K562 (cell line): ENCODE results near the gene PIGQ. TPM values are rescaled to one million over a fixed set of nuclear protein-coding genes. Genes with fewer than 3 reads are reported as not detected.
A peak's percentile ranks its signal among the peaks of the same experiment; 100 is the strongest.

Source experiments
- ATAC-seq: fragments of 200-7000 bp; cut with Tn5 transposase; 3 replicates; pipeline ENCODE4 v1.9.1; 2020; ENCODE audit warnings: moderate library complexity
- BruUV-seq: library from RNA; stranded (reverse); fragments of 400-500 nt; replicated peaks from 2 replicates; lab custom pipeline; 2021; lab: Mats Ljungman, UMichigan
- CTCF ChIA-PET: fragments of 300-600 bp; formaldehyde crosslinking; extraction: SDS; loops from one replicate; lab custom pipeline; 2021; ENCODE audit warnings: low intra/inter-chr PET ratio; lab: Yijun Ruan, JAX
- POLR2A ChIA-PET: fragments of 300-600, 350-650 bp; sonication (Branson Sonifier 250); formaldehyde crosslinking; extraction: SDS; loops from one replicate; lab custom pipeline; 2021; ENCODE audit warnings: antibody characterized with exemption, inconsistent platforms; lab: Yijun Ruan, JAX
- DNase-seq, 4 experiments: peaks; one replicate each; pipeline versions ENCODE4 v3.0.0 to v3.0.0-alpha.2; 2011 to 2018; ENCODE audit warnings: low spot score in 3 of 4, mixed read lengths in 3 of 4; ENCODE audit errors: extremely low read depth in 1 of 4
- FAIRE-seq: peaks from 2 replicates; lab custom pipeline; 2011; peaks lifted over from hg19 to GRCh38; lab: Jason Lieb, UNC
- H2AFZ ChIP-seq: 2 replicates; pipeline ENCODE4 v1.6.0; 2011; ENCODE audit warnings: low read depth, low read length, control low read depth, inconsistent platforms
- H3K27ac ChIP-seq: fragments of 200-600 bp; 3 replicates; pipeline ENCODE4 v1.8.0; 2011; ENCODE audit warnings: low read depth, mild to moderate bottlenecking, control low read depth, inconsistent platforms, low read length, moderate library complexity, mixed read lengths; ENCODE audit errors: extremely low read depth
- H3K27me3 ChIP-seq, 2 experiments: fragments of 300-600 bp in 1 of 2; 2 replicates in 1 of 2; 3 replicates in 1 of 2; pipeline versions ENCODE4 v1.6.0 to v1.8.0; 2011; ENCODE audit warnings: inconsistent platforms in 2 of 2, low read length in 2 of 2, mild to moderate bottlenecking in 1 of 2, mixed read lengths in 1 of 2, moderate library complexity in 1 of 2; ENCODE audit not compliant: control insufficient read depth in 2 of 2, insufficient read depth in 2 of 2
- H3K36me3 ChIP-seq: fragments of 300-600 bp; 3 replicates; pipeline ENCODE4 v1.8.0; 2011; ENCODE audit warnings: mild to moderate bottlenecking, low read length, inconsistent platforms; ENCODE audit not compliant: control insufficient read depth, insufficient read depth
- H3K4me1 ChIP-seq, 2 experiments: fragments of 200-600 bp in 1 of 2; replicated peaks in 1 of 2; 2 replicates in 1 of 2; 3 replicates in 1 of 2; pipeline versions ENCODE4 v1.5.1 to v1.8.0; 2011; ENCODE audit warnings: inconsistent platforms in 2 of 2, low read length in 2 of 2, mild to moderate bottlenecking in 1 of 2, mixed read lengths in 1 of 2, moderate library complexity in 1 of 2; ENCODE audit not compliant: control insufficient read depth in 2 of 2, insufficient read depth in 2 of 2
- H3K4me2 ChIP-seq: 2 replicates; pipeline ENCODE4 v1.6.1; 2011; ENCODE audit warnings: low read length, control low read depth, inconsistent platforms, mixed read lengths; ENCODE audit not compliant: insufficient read depth
- H3K4me3 ChIP-seq: fragments of 200-600 bp; sonication (generic), shearing (Covaris generic); 2 replicates; pipeline ENCODE4 v1.5.1; 2016; ENCODE audit warnings: control low read depth, inconsistent platforms
- H3K79me2 ChIP-seq: fragments of 200-600 bp; 3 replicates; pipeline ENCODE4 v1.8.0; 2011; ENCODE audit warnings: low read length, inconsistent platforms; ENCODE audit not compliant: control insufficient read depth, insufficient read depth
- H3K9ac ChIP-seq, 2 experiments: 2 replicates each; pipeline versions ENCODE4 v1.6.0 to v1.6.1; 2011; ENCODE audit warnings: low read depth in 2 of 2, low read length in 2 of 2, control low read depth in 1 of 2, inconsistent platforms in 1 of 2, mild to moderate bottlenecking in 1 of 2, mixed read lengths in 1 of 2; ENCODE audit not compliant: insufficient read depth in 1 of 2
- H3K9me1 ChIP-seq: one replicate; pipeline ENCODE4 v1.6.0; 2011; ENCODE audit warnings: inconsistent platforms, mild to moderate bottlenecking, low read length, moderate library complexity; ENCODE audit not compliant: control insufficient read depth, insufficient read depth
- H3K9me3 ChIP-seq: replicated peaks from 2 replicates; pipeline ENCODE4 v1.5.1; 2011; ENCODE audit warnings: low read depth, low read length, inconsistent platforms; ENCODE audit not compliant: control insufficient read depth, insufficient read depth
- H4K20me1 ChIP-seq: replicated peaks from 2 replicates; pipeline ENCODE4 v1.6.1; 2011; ENCODE audit warnings: low read length, inconsistent platforms, mixed read lengths; ENCODE audit not compliant: control insufficient read depth, insufficient read depth
- ARNT ChIP-seq, 2 experiments: fragments of 450-650 bp; IDR thresholded peaks; 2 replicates each; pipeline ENCODE4 v1.6.1; 2016; ENCODE audit warnings: mild to moderate bottlenecking in 1 of 2
- C11orf30 ChIP-seq: fragments of 450-650 bp; IDR thresholded peaks from 2 replicates; pipeline ENCODE4 v1.6.1; 2016; ENCODE audit warnings: low read depth, mild to moderate bottlenecking
- CHD1 ChIP-seq: fragments of 200-600 bp; sonication (generic); IDR thresholded peaks from one replicate; pipeline ENCODE4 v1.6.1; 2012; ENCODE audit warnings: mild to moderate bottlenecking, moderate library complexity, low read length, inconsistent platforms
- HDAC1 ChIP-seq, 2 experiments: fragments of 450-650 bp; IDR thresholded peaks; 2 replicates each; pipeline ENCODE4 v1.6.1; 2016 to 2017; ENCODE audit warnings: inconsistent platforms in 1 of 2, mild to moderate bottlenecking in 1 of 2, moderate library complexity in 1 of 2
- HNRNPL ChIP-seq: fragments of 200-400 bp; formaldehyde crosslinking; IDR thresholded peaks from 2 replicates; pipeline ENCODE4 v1.6.1; 2017; ENCODE audit warnings: low read depth, mild to moderate bottlenecking, low read length
- KDM5B ChIP-seq: fragments of 200-600 bp; sonication (generic); IDR thresholded peaks from 2 replicates; pipeline ENCODE4 v1.6.1; 2012; ENCODE audit warnings: low read depth, mild to moderate bottlenecking, moderate library complexity, low read length, control low read depth, inconsistent platforms; ENCODE audit not compliant: insufficient replicate concordance
- MCM5 ChIP-seq: fragments of 450-650 bp; IDR thresholded peaks from 2 replicates; pipeline ENCODE4 v1.6.1; 2016; ENCODE audit warnings: low read depth
- NFYB ChIP-seq: IDR thresholded peaks from 2 replicates; pipeline ENCODE4 v1.6.1; 2011; ENCODE audit warnings: mild to moderate bottlenecking, moderate library complexity; ENCODE audit not compliant: insufficient read length; ENCODE audit errors: extremely low read depth
- NR4A1 ChIP-seq, 2 experiments: fragments of 250-450 bp in 1 of 2; fragments of 450-650 bp in 1 of 2; sonication (Bioruptor Pico) in 1 of 2; IDR thresholded peaks; 2 replicates each; pipeline versions ENCODE4 v1.4.0 to v1.6.1; 2016 to 2020; ENCODE audit warnings: mild to moderate bottlenecking in 2 of 2, missing compliant biosample characterization in 1 of 2, missing genetic modification characterization in 1 of 2, moderate library complexity in 1 of 2
- POLR2G ChIP-seq: fragments of 200-400 bp; formaldehyde crosslinking; IDR thresholded peaks from 2 replicates; pipeline ENCODE4 v1.6.1; 2017; ENCODE audit warnings: low read depth, mild to moderate bottlenecking, antibody characterized with exemption, low read length, moderate library complexity
- POLR3G ChIP-seq: IDR thresholded peaks from 2 replicates; pipeline ENCODE4 v1.6.1; 2011; ENCODE audit not compliant: insufficient read length, insufficient replicate concordance; ENCODE audit errors: extremely low read depth
- PTRF ChIP-seq: fragments of 450-650 bp; IDR thresholded peaks from 2 replicates; pipeline ENCODE4 v1.6.1; 2016; ENCODE audit warnings: mild to moderate bottlenecking, missing genetic modification characterization, missing compliant biosample characterization
- RBFOX2 ChIP-seq: fragments of 200-400 bp; formaldehyde crosslinking; IDR thresholded peaks from 2 replicates; pipeline ENCODE4 v1.6.1; 2017; ENCODE audit warnings: low read depth, mild to moderate bottlenecking, low read length, moderate library complexity
- ZC3H4 ChIP-seq: sonication (generic); formaldehyde crosslinking; IDR thresholded peaks from 2 replicates; pipeline ENCODE4 v1.9.0; 2021; ENCODE audit warnings: missing genetic modification reagents, borderline replicate concordance
- ZNF280A ChIP-seq: fragments of 450-650 bp; IDR thresholded peaks from 2 replicates; pipeline ENCODE4 v1.6.1; 2018; ENCODE audit warnings: mild to moderate bottlenecking, low read depth; ENCODE audit not compliant: partially characterized antibody
- ZNF766 ChIP-seq: fragments of 200-800 bp; sonication (Bioruptor generic); conservative IDR thresholded peaks from 2 replicates; pipeline ENCODE4 v1.6.1; 2016; ENCODE audit warnings: missing genetic modification characterization, missing compliant biosample characterization
- WGBS: fragments of 100-300 bp; shearing (Covaris generic); methylation state at CpG from one replicate; pipeline ENCODE4 v1.1.6; 2016; ENCODE audit warnings: low coverage, mixed read lengths; ENCODE audit not compliant: insufficient coverage; ENCODE audit errors: missing lambda C conversion rate; 5-methylcytosine and 5-hydroxymethylcytosine counted together
- in situ Hi-C: fragments of 300-500 bp; cut with MboI; formaldehyde crosslinking; loops from 4 replicates; pipeline ENCODE4 v1.15.0; 2018; ENCODE audit warnings: inconsistent platforms, mixed read lengths
- intact Hi-C: fragments of 100-400 bp; cut with micrococcal nuclease; formaldehyde crosslinking; loops from 2 replicates; pipeline ENCODE4 v1.14.2; 2022
- polyA plus RNA-seq, 8 experiments: library from polyadenylated mRNA; depleted of rRNA in 4 of 8; stranded (reverse) in 5 of 8; unstranded in 3 of 8; fragments of >200 nt; fragmentation: Nextera tagmentation in 2 of 8; fragmentation: Illumina TruSeq in 1 of 8; extraction: Ambion mirVana in 2 of 8; extraction: Trizol in 1 of 8; gene quantifications; 2 replicates each; pipeline versions ENCODE4 v1.2.1 to v1.2.3, GENCODE V29; 2011 to 2014; ENCODE audit warnings: inconsistent platforms in 1 of 8, missing spikeins in 1 of 8
- total RNA-seq, 7 experiments: library from RNA; depleted of rRNA in 6 of 7; stranded (reverse); fragments of >200 nt in 6 of 7; fragmentation: Illumina TruSeq in 2 of 7; extraction: Trizol in 2 of 7; gene quantifications; 2 replicates each; pipeline versions ENCODE4 v1.2.1 to v1.2.3, GENCODE V29; 2011 to 2021; ENCODE audit warnings: low replicate concordance in 1 of 7

The PIGQ gene
- total and polyA plus RNA-seq, 9 of the 15 experiments (the other 6 are each of a cell fraction or from before 2014, with no cell fraction given), result 0.20 to 49.6 (median 11.7) TPM

DNA sequence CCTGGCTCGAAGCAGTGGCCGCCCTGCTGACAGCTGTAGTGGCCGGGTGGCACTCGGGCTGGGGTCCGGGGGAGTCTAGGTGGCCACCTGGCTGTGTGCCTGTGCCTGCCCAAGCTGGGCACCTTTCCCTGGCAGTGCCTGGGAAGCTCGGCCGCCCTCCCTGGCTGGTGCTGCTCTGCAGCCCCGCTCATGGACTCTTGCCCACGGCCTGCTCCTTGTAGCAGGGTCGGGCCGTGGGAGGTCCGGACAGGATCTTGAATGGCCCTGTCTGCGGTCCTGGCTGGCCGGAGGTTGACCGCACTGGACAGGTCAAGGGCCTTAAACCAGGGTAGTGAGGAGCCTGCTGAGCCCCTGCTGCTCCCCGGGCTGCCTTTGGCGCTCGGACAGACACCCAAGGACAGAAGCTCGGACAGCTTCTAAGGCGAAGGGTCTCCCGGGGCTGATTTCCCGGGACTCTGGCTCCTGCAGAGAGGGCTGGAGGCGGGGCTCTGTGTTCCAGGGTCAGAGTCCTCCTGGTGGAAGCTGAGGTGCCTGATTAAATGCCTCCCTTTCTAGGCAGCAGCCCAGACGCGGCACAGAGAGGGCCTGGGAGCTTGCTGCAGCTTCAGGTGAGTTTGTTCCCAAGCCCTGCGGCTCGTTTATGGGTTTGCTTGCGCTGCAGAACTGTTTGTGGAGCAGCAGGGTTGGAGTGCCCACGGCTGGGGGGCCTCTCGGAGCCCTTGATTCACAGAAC is 36.2 kb upstream of the PIGQ start:
- Histone ChIP-seq H3K27me3 (no peaks in the 10 kb centered on the region), H3K9me1 (peaks cover 15% of the 10 kb centered on the region), H3K4me3 (no peak overlapping the region), H3K4me2 (no peak overlapping the region), H3K9me3 (no peaks in the 10 kb centered on the region), H3K4me1 (peaks cover 12 to 82% of the 10 kb centered on the region in 2 experiments), H3K9ac (peak overlapping the region in 1 of 2 experiments; percentile 55; a peak in 1 of 4 replicates), H3K36me3 (peaks cover 67% of the 10 kb centered on the region; the same call in 1 of the 3 replicates), H3K27ac (no peak overlapping the region), H3K79me2 (peaks cover 96% of the 10 kb centered on the region), H2AFZ (no peak overlapping the region), H4K20me1 (peaks cover 16% of the 10 kb centered on the region)
- CTCF ChIA-PET, result no interaction called here
- DNase-seq (no peak), ATAC-seq (no peak), FAIRE-seq (no peak)
- POLR2A ChIA-PET, result interaction anchor here (0.5 to 1.0 kb wide), 2 partner anchors 9 to 142 kb away, joined by 3 to 4 read pairs; partner anchors contain the start of gene RHBDL1
- intact Hi-C loops (no loop called here), in situ Hi-C loops (no loop called here)
- TF ChIP-seq NFYB, result no peak
- TF ChIP-seq POLR3G, result no peak
- TF ChIP-seq ZNF280A, result no peak
- no peak for TF ChIP-seq C11orf30
- TF ChIP-seq HDAC1 (IDR thresholded peaks at IDR 0.05), result no peak
- TF ChIP-seq MCM5, result no peak
- peak; percentile 39 for TF ChIP-seq POLR2G
- no peak for TF ChIP-seq KDM5B
- no peak for TF ChIP-seq NR4A1 (CRISPR knock-in tag; IDR thresholded peaks at IDR 0.05)
- no peak for TF ChIP-seq NR4A1 (tag; IDR thresholded peaks at IDR 0.05)
- TF ChIP-seq ZNF766 (CRISPR knock-in tag), result no peak
- TF ChIP-seq HNRNPL, result peak; percentile 39; the same call in 1 of the 2 replicates
- no peak for TF ChIP-seq ARNT (IDR thresholded peaks at IDR 0.05)
- TF ChIP-seq PTRF (tag), result no peak
- TF ChIP-seq ZC3H4, result no peak
- TF ChIP-seq RBFOX2, result peak; percentile 42; the same call in 1 of the 2 replicates
- TF ChIP-seq CHD1, result no peak
- 81% methylated on average over 27 of the region's 30 CpGs for WGBS
- BruUV-seq, result no TSS peak
